ENCODE data around the gene POPDC2. TPM values are rescaled to one million over a fixed set of nuclear protein-coding genes. Genes with fewer than 3 reads are reported as not detected.

The POPDC2 gene
- total RNA-seq, 2 donors from 2014 or later, result 679 to 853 TPM

- H3K36me3 ChIP-seq, result peaks cover 26% of the 10 kb centered on the region
- H3K4me1 ChIP-seq, result peaks cover 0 to 56% of the 10 kb centered on the region in 2 donors
- DNase-seq (ENCODE audit: low spot score), result no peak
Measured at GRCh38 chr3:119636249-119636648, 24.1 kb downstream of the POPDC2 start.

DNA sequence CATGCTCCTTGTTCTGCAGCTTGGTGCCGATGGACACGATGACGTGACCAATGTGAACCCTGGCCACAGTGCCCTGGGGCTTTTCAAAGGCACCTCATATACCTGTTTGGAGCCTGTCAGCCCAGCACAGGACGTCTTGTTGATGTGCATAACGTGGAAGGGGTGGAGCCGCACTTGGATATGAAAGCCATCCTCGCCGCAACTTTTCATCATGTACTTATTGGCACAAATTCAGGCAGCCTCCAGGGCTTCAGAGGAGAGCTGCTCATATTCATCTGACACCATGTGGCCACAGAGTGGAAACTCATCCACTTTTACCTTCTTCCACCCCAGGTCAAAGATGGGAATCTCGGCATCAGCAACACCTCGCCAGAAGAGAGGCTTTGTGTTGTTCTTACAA, 24.7 kb downstream of the POPDC2 start:
- TF ChIP-seq, protein P1, sequence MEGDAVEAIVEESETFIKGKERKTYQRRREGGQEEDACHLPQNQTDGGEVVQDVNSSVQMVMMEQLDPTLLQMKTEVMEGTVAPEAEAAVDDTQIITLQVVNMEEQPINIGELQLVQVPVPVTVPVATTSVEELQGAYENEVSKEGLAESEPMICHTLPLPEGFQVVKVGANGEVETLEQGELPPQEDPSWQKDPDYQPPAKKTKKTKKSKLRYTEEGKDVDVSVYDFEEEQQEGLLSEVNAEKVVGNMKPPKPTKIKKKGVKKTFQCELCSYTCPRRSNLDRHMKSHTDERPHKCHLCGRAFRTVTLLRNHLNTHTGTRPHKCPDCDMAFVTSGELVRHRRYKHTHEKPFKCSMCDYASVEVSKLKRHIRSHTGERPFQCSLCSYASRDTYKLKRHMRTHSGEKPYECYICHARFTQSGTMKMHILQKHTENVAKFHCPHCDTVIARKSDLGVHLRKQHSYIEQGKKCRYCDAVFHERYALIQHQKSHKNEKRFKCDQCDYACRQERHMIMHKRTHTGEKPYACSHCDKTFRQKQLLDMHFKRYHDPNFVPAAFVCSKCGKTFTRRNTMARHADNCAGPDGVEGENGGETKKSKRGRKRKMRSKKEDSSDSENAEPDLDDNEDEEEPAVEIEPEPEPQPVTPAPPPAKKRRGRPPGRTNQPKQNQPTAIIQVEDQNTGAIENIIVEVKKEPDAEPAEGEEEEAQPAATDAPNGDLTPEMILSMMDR (IDR thresholded peaks at IDR 0.05), result peak in 1 of 2 donors; percentile 31
- Histone ChIP-seq H3K4me3 (no peak overlapping the region), H3K9me3 (no peaks in the 10 kb centered on the region), H3K27me3 (no peaks in the 10 kb centered on the region), H3K4me1 (peaks cover 0 to 57% of the 10 kb centered on the region in 2 donors), H3K27ac (peak overlapping the region; percentile 87 to 91), H3K36me3 (peaks cover 24% of the 10 kb centered on the region)
- DNase-seq (ENCODE audit: low spot score), result no peak

More at GRCh38 chr3:119636249-119636648, 24.1 kb downstream of the POPDC2 start:
- TF ChIP-seq, protein P1 (IDR thresholded peaks at IDR 0.05), result no peak
- Histone ChIP-seq H3K27me3 (no peaks in the 10 kb centered on the region), H3K27ac (peak overlapping the region; percentile 87 to 91), H3K4me3 (no peak overlapping the region), H3K9me3 (no peaks in the 10 kb centered on the region)

- peaks cover 0 to 56% of the 10 kb centered on the region in 2 donors for H3K4me1 ChIP-seq
- H3K27ac ChIP-seq, result no peak overlapping the region
- H3K9me3 ChIP-seq, result no peaks in the 10 kb centered on the region
- no peaks in the 10 kb centered on the region for H3K27me3 ChIP-seq
- TF ChIP-seq, protein P1 (IDR thresholded peaks at IDR 0.05), result no peak
- peaks cover 12% of the 10 kb centered on the region for H3K36me3 ChIP-seq
- H3K4me3 ChIP-seq, result no peak overlapping the region
- DNase-seq (ENCODE audit: low spot score), result no peak
Measured at GRCh38 chr3:119632829-119633228, 27.6 kb downstream of the POPDC2 start.

GRCh38 chr3:119632216-119632615, 28.2 kb downstream of the POPDC2 start:
- Histone ChIP-seq H3K4me1 (peaks cover 0 to 57% of the 10 kb centered on the region in 2 donors), H3K4me3 (no peak overlapping the region), H3K9me3 (no peaks in the 10 kb centered on the region), H3K27me3 (no peaks in the 10 kb centered on the region), H3K36me3 (peaks cover 9% of the 10 kb centered on the region), H3K27ac (peak overlapping the region in 1 of 2 donors; percentile 47)
- DNase-seq (ENCODE audit: low spot score), result no peak
- TF ChIP-seq, protein P1 (IDR thresholded peaks at IDR 0.05), result no peak

GRCh38 chr3:119631516-119631915, 28.9 kb downstream of the POPDC2 start:
- H3K27ac ChIP-seq, result peak overlapping the region; percentile 61 to 69
- peaks cover 0 to 57% of the 10 kb centered on the region in 2 donors for H3K4me1 ChIP-seq
- TF ChIP-seq, protein P1 (IDR thresholded peaks at IDR 0.05), result no peak
- no peak overlapping the region for H3K4me3 ChIP-seq
- H3K27me3 ChIP-seq, result no peaks in the 10 kb centered on the region
- no peaks in the 10 kb centered on the region for H3K9me3 ChIP-seq
- DNase-seq (ENCODE audit: low spot score), result no peak
- peaks cover 6% of the 10 kb centered on the region for H3K36me3 ChIP-seq

GRCh38 chr3:119630880-119631329, 29.5 kb downstream of the POPDC2 start:
- H3K4me3 ChIP-seq, result no peak overlapping the region
- TF ChIP-seq, protein P1 (IDR thresholded peaks at IDR 0.05), result no peak
- H3K9me3 ChIP-seq, result no peaks in the 10 kb centered on the region
- no peaks in the 10 kb centered on the region for H3K27me3 ChIP-seq
- DNase-seq (ENCODE audit: low spot score), result no peak
- H3K4me1 ChIP-seq, result peaks cover 0 to 57% of the 10 kb centered on the region in 2 donors
- H3K27ac ChIP-seq, result peak overlapping the region; percentile 61 to 69
- H3K36me3 ChIP-seq, result peaks cover 6% of the 10 kb centered on the region

All from right atrium auricular region (tissue), 2 donors.